ENCODE measurements around the gene SLC44A3.

DNA sequence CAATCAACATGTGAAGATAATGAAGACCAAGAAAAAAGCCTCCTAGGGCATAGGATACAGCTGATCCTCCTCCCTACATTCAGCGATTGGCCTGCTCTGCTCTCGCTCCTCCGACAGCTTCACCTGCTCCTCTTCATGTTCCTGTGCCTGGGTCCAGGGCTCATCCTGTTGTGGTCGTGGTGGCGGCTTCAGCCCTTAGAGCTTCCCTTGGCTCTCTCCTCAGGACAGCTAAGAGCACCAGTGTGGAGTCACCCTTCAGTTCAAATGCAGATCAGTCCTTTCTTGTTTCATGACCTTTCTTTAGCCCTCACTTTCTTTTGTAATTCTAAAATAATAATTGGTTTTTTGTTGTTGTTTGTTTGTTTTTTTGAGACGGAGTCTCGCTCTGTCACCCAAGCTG lies 88.0 kb downstream of the SLC44A3 start:
- TF ChIP-seq, protein P1, sequence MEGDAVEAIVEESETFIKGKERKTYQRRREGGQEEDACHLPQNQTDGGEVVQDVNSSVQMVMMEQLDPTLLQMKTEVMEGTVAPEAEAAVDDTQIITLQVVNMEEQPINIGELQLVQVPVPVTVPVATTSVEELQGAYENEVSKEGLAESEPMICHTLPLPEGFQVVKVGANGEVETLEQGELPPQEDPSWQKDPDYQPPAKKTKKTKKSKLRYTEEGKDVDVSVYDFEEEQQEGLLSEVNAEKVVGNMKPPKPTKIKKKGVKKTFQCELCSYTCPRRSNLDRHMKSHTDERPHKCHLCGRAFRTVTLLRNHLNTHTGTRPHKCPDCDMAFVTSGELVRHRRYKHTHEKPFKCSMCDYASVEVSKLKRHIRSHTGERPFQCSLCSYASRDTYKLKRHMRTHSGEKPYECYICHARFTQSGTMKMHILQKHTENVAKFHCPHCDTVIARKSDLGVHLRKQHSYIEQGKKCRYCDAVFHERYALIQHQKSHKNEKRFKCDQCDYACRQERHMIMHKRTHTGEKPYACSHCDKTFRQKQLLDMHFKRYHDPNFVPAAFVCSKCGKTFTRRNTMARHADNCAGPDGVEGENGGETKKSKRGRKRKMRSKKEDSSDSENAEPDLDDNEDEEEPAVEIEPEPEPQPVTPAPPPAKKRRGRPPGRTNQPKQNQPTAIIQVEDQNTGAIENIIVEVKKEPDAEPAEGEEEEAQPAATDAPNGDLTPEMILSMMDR (IDR thresholded peaks at IDR 0.05) = no peak
- TF ChIP-seq POLR2A (IDR thresholded peaks at IDR 0.05) = no peak

Data from heart left ventricle (tissue), 13 donors.